Measurements from ENCODE around the gene NENF.

The NENF gene

GRCh38 chr1:212447478-212447877 lies 14.8 kb downstream of the NENF start:
- Histone ChIP-seq H3K4me3 (ENCODE audit: insufficient read depth, low read depth, low read length, poor library complexity, severe bottlenecking) (no peak overlapping the region), H3K27me3 (replicated peaks; ENCODE audit: control insufficient read depth, insufficient read depth, low read length, poor library complexity, severe bottlenecking) (no peaks in the 10 kb centered on the region), H3K9me3 (ENCODE audit: control insufficient read depth, low read length) (no peaks in the 10 kb centered on the region), H3K4me1 (ENCODE audit: control insufficient read depth, insufficient read depth, low read length, poor library complexity, severe bottlenecking) (no peaks in the 10 kb centered on the region), H3K36me3 (ENCODE audit: control insufficient read depth, insufficient read depth, low read length) (no peaks in the 10 kb centered on the region), H3K27ac (ENCODE audit: insufficient read depth, low read length, poor library complexity, severe bottlenecking) (no peak overlapping the region)
- DNase-seq: no peak

GRCh38 chr1:212450331-212450881 lies 17.7 kb downstream of the NENF start:
- Histone ChIP-seq H3K4me3 (ENCODE audit: insufficient read depth, low read depth, low read length, poor library complexity, severe bottlenecking) (no peak overlapping the region), H3K4me1 (ENCODE audit: control insufficient read depth, insufficient read depth, low read length, poor library complexity, severe bottlenecking) (no peaks in the 10 kb centered on the region), H3K9me3 (ENCODE audit: control insufficient read depth, low read length) (no peaks in the 10 kb centered on the region), H3K36me3 (ENCODE audit: control insufficient read depth, insufficient read depth, low read length) (no peaks in the 10 kb centered on the region), H3K27me3 (replicated peaks; ENCODE audit: control insufficient read depth, insufficient read depth, low read length, poor library complexity, severe bottlenecking) (no peaks in the 10 kb centered on the region), H3K27ac (ENCODE audit: insufficient read depth, low read length, poor library complexity, severe bottlenecking) (no peak overlapping the region)
- no peak for DNase-seq

- Histone ChIP-seq H3K9me3 (ENCODE audit: control insufficient read depth, low read length) (no peaks in the 10 kb centered on the region), H3K4me1 (ENCODE audit: control insufficient read depth, insufficient read depth, low read length, poor library complexity, severe bottlenecking) (no peaks in the 10 kb centered on the region), H3K36me3 (ENCODE audit: control insufficient read depth, insufficient read depth, low read length) (no peaks in the 10 kb centered on the region), H3K4me3 (ENCODE audit: insufficient read depth, low read depth, low read length, poor library complexity, severe bottlenecking) (no peak overlapping the region), H3K27me3 (replicated peaks; ENCODE audit: control insufficient read depth, insufficient read depth, low read length, poor library complexity, severe bottlenecking) (no peaks in the 10 kb centered on the region), H3K27ac (ENCODE audit: insufficient read depth, low read length, poor library complexity, severe bottlenecking) (no peak overlapping the region)
- DNase-seq: no peak
These were observed 18.9 kb downstream of the NENF start for GRCh38 chr1:212451416-212452322.

GRCh38 chr1:212452323-212453155 lies 19.8 kb downstream of the NENF start:
- Histone ChIP-seq H3K27me3 (replicated peaks; ENCODE audit: control insufficient read depth, insufficient read depth, low read length, poor library complexity, severe bottlenecking) (no peaks in the 10 kb centered on the region), H3K4me1 (ENCODE audit: control insufficient read depth, insufficient read depth, low read length, poor library complexity, severe bottlenecking) (no peaks in the 10 kb centered on the region), H3K9me3 (ENCODE audit: control insufficient read depth, low read length) (no peaks in the 10 kb centered on the region), H3K4me3 (ENCODE audit: insufficient read depth, low read depth, low read length, poor library complexity, severe bottlenecking) (no peak overlapping the region), H3K27ac (ENCODE audit: insufficient read depth, low read length, poor library complexity, severe bottlenecking) (no peak overlapping the region), H3K36me3 (ENCODE audit: control insufficient read depth, insufficient read depth, low read length) (no peaks in the 10 kb centered on the region)
- no peak for DNase-seq

GRCh38 chr1:212453156-212453857 lies 20.6 kb downstream of the NENF start:
- Histone ChIP-seq H3K9me3 (ENCODE audit: control insufficient read depth, low read length) (no peaks in the 10 kb centered on the region), H3K27ac (ENCODE audit: insufficient read depth, low read length, poor library complexity, severe bottlenecking) (no peak overlapping the region), H3K4me3 (ENCODE audit: insufficient read depth, low read depth, low read length, poor library complexity, severe bottlenecking) (no peak overlapping the region), H3K4me1 (ENCODE audit: control insufficient read depth, insufficient read depth, low read length, poor library complexity, severe bottlenecking) (no peaks in the 10 kb centered on the region), H3K36me3 (ENCODE audit: control insufficient read depth, insufficient read depth, low read length) (no peaks in the 10 kb centered on the region), H3K27me3 (replicated peaks; ENCODE audit: control insufficient read depth, insufficient read depth, low read length, poor library complexity, severe bottlenecking) (no peaks in the 10 kb centered on the region)
- DNase-seq: no peak

- no peak for DNase-seq
- Histone ChIP-seq H3K4me1 (ENCODE audit: control insufficient read depth, insufficient read depth, low read length, poor library complexity, severe bottlenecking) (no peaks in the 10 kb centered on the region), H3K27me3 (replicated peaks; ENCODE audit: control insufficient read depth, insufficient read depth, low read length, poor library complexity, severe bottlenecking) (no peaks in the 10 kb centered on the region), H3K36me3 (ENCODE audit: control insufficient read depth, insufficient read depth, low read length) (no peaks in the 10 kb centered on the region), H3K9me3 (ENCODE audit: control insufficient read depth, low read length) (no peaks in the 10 kb centered on the region), H3K4me3 (ENCODE audit: insufficient read depth, low read depth, low read length, poor library complexity, severe bottlenecking) (no peak overlapping the region), H3K27ac (ENCODE audit: insufficient read depth, low read length, poor library complexity, severe bottlenecking) (no peak overlapping the region)
These were observed 22.0 kb downstream of the NENF start for GRCh38 chr1:212454741-212455140.

- no peaks in the 10 kb centered on the region for H3K27me3 ChIP-seq (replicated peaks; ENCODE audit: control insufficient read depth, insufficient read depth, low read length, poor library complexity, severe bottlenecking)
- H3K36me3 ChIP-seq (ENCODE audit: control insufficient read depth, insufficient read depth, low read length): no peaks in the 10 kb centered on the region
- no peak for DNase-seq
- no peak overlapping the region for H3K27ac ChIP-seq (ENCODE audit: insufficient read depth, low read length, poor library complexity, severe bottlenecking)
- H3K9me3 ChIP-seq (ENCODE audit: control insufficient read depth, low read length): no peaks in the 10 kb centered on the region
- no peaks in the 10 kb centered on the region for H3K4me1 ChIP-seq (ENCODE audit: control insufficient read depth, insufficient read depth, low read length, poor library complexity, severe bottlenecking)
- H3K4me3 ChIP-seq (ENCODE audit: insufficient read depth, low read depth, low read length, poor library complexity, severe bottlenecking): no peak overlapping the region
These were observed 22.7 kb downstream of the NENF start for GRCh38 chr1:212455401-212455800.

- H3K27ac ChIP-seq (ENCODE audit: insufficient read depth, low read length, poor library complexity, severe bottlenecking): no peak overlapping the region
- H3K4me1 ChIP-seq (ENCODE audit: control insufficient read depth, insufficient read depth, low read length, poor library complexity, severe bottlenecking): no peaks in the 10 kb centered on the region
- DNase-seq: peak; percentile 53 to 72 (median 64)
- H3K36me3 ChIP-seq (ENCODE audit: control insufficient read depth, insufficient read depth, low read length): no peaks in the 10 kb centered on the region
- H3K9me3 ChIP-seq (ENCODE audit: control insufficient read depth, low read length): no peaks in the 10 kb centered on the region
- H3K27me3 ChIP-seq (replicated peaks; ENCODE audit: control insufficient read depth, insufficient read depth, low read length, poor library complexity, severe bottlenecking): no peaks in the 10 kb centered on the region
- H3K4me3 ChIP-seq (ENCODE audit: insufficient read depth, low read depth, low read length, poor library complexity, severe bottlenecking): no peak overlapping the region
These were observed 23.2 kb downstream of the NENF start for GRCh38 chr1:212455803-212456528.

- DNase-seq: peak in 1 of 3 donors; percentile 8
- Histone ChIP-seq H3K27me3 (replicated peaks; ENCODE audit: control insufficient read depth, insufficient read depth, low read length, poor library complexity, severe bottlenecking) (no peaks in the 10 kb centered on the region), H3K36me3 (ENCODE audit: control insufficient read depth, insufficient read depth, low read length) (no peaks in the 10 kb centered on the region), H3K4me3 (ENCODE audit: insufficient read depth, low read depth, low read length, poor library complexity, severe bottlenecking) (no peak overlapping the region), H3K27ac (ENCODE audit: insufficient read depth, low read length, poor library complexity, severe bottlenecking) (no peak overlapping the region), H3K9me3 (ENCODE audit: control insufficient read depth, low read length) (no peaks in the 10 kb centered on the region), H3K4me1 (ENCODE audit: control insufficient read depth, insufficient read depth, low read length, poor library complexity, severe bottlenecking) (no peaks in the 10 kb centered on the region)
These were observed 25.1 kb downstream of the NENF start for GRCh38 chr1:212457740-212458338.

Data from effector memory CD4-positive, alpha-beta T cell (primary cell).